Measurements from ENCODE around the gene ATXN7L1.

- TF ChIP-seq CTCF (IDR thresholded peaks at IDR 0.05) (no peak), POLR2A (IDR thresholded peaks at IDR 0.05) (no peak)
Measured at GRCh38 chr7:105863876-105864275, 12.5 kb downstream of the ATXN7L1 start.

Measured in gastroesophageal sphincter (tissue), 3 donors.